IMR-90 (cell line): ENCODE data around the gene OSTF1. TPM values are rescaled to one million over a fixed set of nuclear protein-coding genes. Genes with fewer than 3 reads are reported as not detected.
A peak's percentile ranks its signal among the peaks of the same experiment; 100 is the strongest.

Experiments used
- ATAC-seq: fragments of 200-7000 bp; cut with Tn5 transposase; 2 replicates; pipeline ENCODE4 v1.9.1; 2020; ENCODE audit warnings: low read depth, mild to moderate bottlenecking, moderate library complexity
- BruUV-seq: library from RNA; stranded (reverse); fragments of 400-500 nt; replicated peaks from 2 replicates; lab custom pipeline; 2021; lab: Mats Ljungman, UMichigan
- CTCF ChIA-PET: fragments of 300-600 bp; formaldehyde crosslinking; extraction: SDS; loops from one replicate; lab custom pipeline; 2021; ENCODE audit warnings: antibody characterized with exemption; lab: Yijun Ruan, JAX
- POLR2A ChIA-PET: fragments of 300-600 bp; sonication (Branson Sonifier 250); formaldehyde crosslinking; loops from one replicate; lab custom pipeline; 2022; ENCODE audit warnings: antibody characterized with exemption; ENCODE audit not compliant: unreplicated experiment; lab: Charles Lee
- DNase-seq: peaks from one replicate; pipeline ENCODE4 v3.0.0; 2013
- H2AFZ ChIP-seq: replicated peaks from 2 replicates; pipeline ENCODE3; 2013; ENCODE audit warnings: low read length, mild to moderate bottlenecking; ENCODE audit not compliant: poor library complexity
- H2AK5ac ChIP-seq: 2 replicates; pipeline ENCODE4 v1.6.1; 2013; ENCODE audit warnings: low read depth, low read length, inconsistent platforms
- H2AK9ac ChIP-seq: replicated peaks from 2 replicates; pipeline ENCODE3; 2013; ENCODE audit warnings: mild to moderate bottlenecking, low read depth, low read length, moderate library complexity; ENCODE audit not compliant: poor library complexity
- H2BK120ac ChIP-seq: 2 replicates; pipeline ENCODE4 v1.6.1; 2013; ENCODE audit warnings: low read depth, low read length, inconsistent platforms
- H2BK15ac ChIP-seq: 3 replicates; pipeline ENCODE4 v1.6.1; 2013; ENCODE audit warnings: low read depth, low read length, inconsistent platforms
- H2BK20ac ChIP-seq: 2 replicates; pipeline ENCODE4 v1.6.1; 2013; ENCODE audit warnings: low read depth, mild to moderate bottlenecking, inconsistent platforms, low read length, moderate library complexity
- H2BK5ac ChIP-seq: 2 replicates; pipeline ENCODE4 v1.6.1; 2013; ENCODE audit warnings: mild to moderate bottlenecking, low read depth, low read length, inconsistent platforms; ENCODE audit not compliant: poor library complexity, severe bottlenecking
- H3K14ac ChIP-seq: replicated peaks from 2 replicates; pipeline ENCODE4 v1.6.1; 2013; ENCODE audit warnings: low read depth, low read length, inconsistent platforms
- H3K18ac ChIP-seq: 2 replicates; pipeline ENCODE4 v1.6.1; 2013; ENCODE audit warnings: low read depth, low read length, control low read depth
- H3K23ac ChIP-seq: 2 replicates; pipeline ENCODE4 v1.6.1; 2013; ENCODE audit warnings: low read depth, low read length, inconsistent platforms
- H3K27ac ChIP-seq: 2 replicates; pipeline ENCODE4 v1.5.1; 2013; ENCODE audit warnings: mild to moderate bottlenecking, control low read depth, low read length; ENCODE audit not compliant: insufficient read depth
- H3K27me3 ChIP-seq: 2 replicates; pipeline ENCODE4 v1.6.1; 2013; ENCODE audit warnings: low read length; ENCODE audit not compliant: control insufficient read depth, insufficient read depth
- H3K36me3 ChIP-seq: 2 replicates; pipeline ENCODE4 v1.6.1; 2013; ENCODE audit warnings: low read length, mixed read lengths; ENCODE audit not compliant: control insufficient read depth, insufficient read depth
- H3K4ac ChIP-seq: 2 replicates; pipeline ENCODE4 v1.6.1; 2013; ENCODE audit warnings: low read depth, low read length, inconsistent platforms
- H3K4me1 ChIP-seq: 2 replicates; pipeline ENCODE4 v1.6.1; 2013; ENCODE audit warnings: low read length, mixed read lengths; ENCODE audit not compliant: control insufficient read depth, insufficient read depth
- H3K4me2 ChIP-seq: 2 replicates; pipeline ENCODE4 v1.6.1; 2013; ENCODE audit warnings: low read depth, mild to moderate bottlenecking, control low read depth, low read length, moderate library complexity
- H3K4me3 ChIP-seq: 2 replicates; pipeline ENCODE4 v1.5.1; 2013; ENCODE audit warnings: low read depth, mild to moderate bottlenecking, control low read depth, low read length, moderate library complexity; ENCODE audit not compliant: insufficient read depth
- H3K56ac ChIP-seq: 2 replicates; pipeline ENCODE4 v1.6.1; 2013; ENCODE audit warnings: low read length, inconsistent platforms; ENCODE audit not compliant: insufficient read depth; ENCODE audit errors: extremely low read depth
- H3K79me1 ChIP-seq, 2 experiments: 2 replicates each; pipeline ENCODE4 v1.6.1; 2013; ENCODE audit warnings: low read length in 2 of 2, inconsistent platforms in 1 of 2, low read depth in 1 of 2
- H3K9ac ChIP-seq: 2 replicates; pipeline ENCODE4 v1.6.1; 2013; ENCODE audit warnings: low read depth, low read length, control low read depth
- H3K9me1 ChIP-seq: 2 replicates; pipeline ENCODE4 v1.6.1; 2013; ENCODE audit warnings: low read length, inconsistent platforms; ENCODE audit not compliant: insufficient read depth
- H3K9me3 ChIP-seq: 2 replicates; pipeline ENCODE4 v1.6.1; 2013; ENCODE audit warnings: low read length; ENCODE audit not compliant: control insufficient read depth, insufficient read depth
- H4K20me1 ChIP-seq: 2 replicates; pipeline ENCODE4 v1.6.1; 2013; ENCODE audit warnings: low read length, inconsistent platforms; ENCODE audit not compliant: insufficient read depth
- H4K5ac ChIP-seq: 2 replicates; pipeline ENCODE4 v1.6.1; 2013; ENCODE audit warnings: mild to moderate bottlenecking, low read depth, low read length, control low read depth
- H4K8ac ChIP-seq, 2 experiments: 2 replicates each; pipeline ENCODE4 v1.6.1; 2013; ENCODE audit warnings: low read depth in 2 of 2, low read length in 2 of 2, control low read depth in 1 of 2, inconsistent platforms in 1 of 2
- H4K91ac ChIP-seq: 2 replicates; pipeline ENCODE4 v1.6.1; 2013; ENCODE audit warnings: low read depth, low read length, inconsistent platforms; ENCODE audit not compliant: insufficient read depth
- BHLHE40 ChIP-seq: fragments of 150-350 bp; IDR thresholded peaks from 2 replicates; pipeline ENCODE4 v1.6.1; 2016; ENCODE audit warnings: mild to moderate bottlenecking, low read depth, low read length
- CEBPB ChIP-seq: IDR thresholded peaks from 2 replicates; pipeline ENCODE4 v1.6.1; 2012; ENCODE audit warnings: low read depth, low read length, improper control_type of control experiment
- MAZ ChIP-seq: IDR thresholded peaks from 2 replicates; pipeline ENCODE4 v1.6.1; 2012; ENCODE audit warnings: low read depth, mild to moderate bottlenecking, low read length, improper control_type of control experiment, moderate library complexity, borderline replicate concordance
- WGBS, 2 experiments: methylation state at CpG; one replicate each; pipeline versions ENCODE4 v1.1.5 to v1.1.7; 2013; ENCODE audit warnings: missing lambda C conversion rate in 2 of 2; ENCODE audit not compliant: insufficient read length in 1 of 2; ENCODE audit errors: extremely low coverage in 2 of 2; 5-methylcytosine and 5-hydroxymethylcytosine counted together
- dilution Hi-C: fragments of 300-500 bp; cut with HindIII; formaldehyde crosslinking; loops from one replicate; pipeline ENCODE4 v1.14.3; 2018; ENCODE audit warnings: low sequenced_read_pairs; ENCODE audit not compliant: unreplicated experiment
- in situ Hi-C: fragments of 300-500 bp; cut with MboI; formaldehyde crosslinking; loops from 3 replicates; pipeline ENCODE4 v1.14.3; 2019; ENCODE audit warnings: low sequenced_read_pairs, inconsistent platforms, mixed read lengths
- intact Hi-C: fragments of 100-400 bp; cut with micrococcal nuclease; formaldehyde crosslinking; loops from 2 replicates; pipeline ENCODE4 v1.10.0; 2022
- polyA plus RNA-seq, 3 experiments: library from polyadenylated mRNA; depleted of rRNA; stranded (reverse); fragments of >200 nt; gene quantifications; 2 replicates each; pipeline ENCODE4 v1.2.3, GENCODE V29; 2012; ENCODE audit warnings: low replicate concordance in 1 of 3
- total RNA-seq: library from RNA; depleted of rRNA; stranded (reverse); fragments of >200 nt; gene quantifications from 2 replicates; pipeline ENCODE4 v1.2.3, GENCODE V29; 2012

OSTF1 gene
- total and polyA plus RNA-seq, 2 of the 4 experiments (the other 2 are of a cell fraction) = 17.1 to 41.6 TPM

- POLR2A ChIA-PET = no interaction called here
- peak; percentile 81 for ATAC-seq
- H3K9ac ChIP-seq = peak overlapping the region; percentile 21; the same call in 1 of the 2 replicates
- in situ Hi-C loops (no loop called here), dilution Hi-C loops (no loop called here), intact Hi-C loops (loop anchor here (5.0 kb wide), 1 partner anchor 41 kb away; no protein-coding TSS in a partner anchor)
- BruUV-seq = no TSS peak
- no peak overlapping the region for H2AK9ac ChIP-seq
- no peak overlapping the region for H2BK20ac ChIP-seq
- H3K23ac ChIP-seq = no peak overlapping the region
- no peak overlapping the region for H2BK15ac ChIP-seq
- TF ChIP-seq CEBPB (no peak), MAZ (no peak), BHLHE40 (no peak)
- H3K56ac ChIP-seq = no peak overlapping the region
- WGBS, 2 experiments = no CpG with 5 or more reads among the region's 2 CpGs
- H3K79me1 ChIP-seq = peaks cover 11 to 53% of the 10 kb centered on the region in 2 experiments
- H2AK5ac ChIP-seq = no peak overlapping the region
- H4K91ac ChIP-seq = no peak overlapping the region
- no peak overlapping the region for H4K8ac ChIP-seq
- H3K27ac ChIP-seq = no peak overlapping the region; the same call in 1 of the 2 replicates
- H3K4me3 ChIP-seq = no peak overlapping the region
- no peaks in the 10 kb centered on the region for H4K20me1 ChIP-seq
- H3K27me3 ChIP-seq = no peaks in the 10 kb centered on the region
- H3K4me1 ChIP-seq = peaks cover 4% of the 10 kb centered on the region; the same call in 1 of the 2 replicates
- H3K14ac ChIP-seq = no peak overlapping the region
- no peak overlapping the region for H2AFZ ChIP-seq
- no peak overlapping the region for H2BK120ac ChIP-seq
- peak; percentile 25 for DNase-seq
- no peaks in the 10 kb centered on the region for H3K9me3 ChIP-seq
- no peak overlapping the region for H4K5ac ChIP-seq
- CTCF ChIA-PET = no interaction called here
- no peak overlapping the region for H3K18ac ChIP-seq
- no peak overlapping the region for H3K4ac ChIP-seq
- H3K4me2 ChIP-seq = peak overlapping the region; percentile 62
- H3K9me1 ChIP-seq = peaks cover 4% of the 10 kb centered on the region; the same call in 1 of the 2 replicates
- no peak overlapping the region for H2BK5ac ChIP-seq
- H3K36me3 ChIP-seq = no peaks in the 10 kb centered on the region
These were observed 17.5 kb downstream of the OSTF1 start for GRCh38 chr9:75105841-75106240.
